ENCODE measurements around the gene TEPSIN.

GRCh38 chr17:81260641-81261040 lies 21.8 kb upstream of the TEPSIN start:
- TF ChIP-seq, protein P1, sequence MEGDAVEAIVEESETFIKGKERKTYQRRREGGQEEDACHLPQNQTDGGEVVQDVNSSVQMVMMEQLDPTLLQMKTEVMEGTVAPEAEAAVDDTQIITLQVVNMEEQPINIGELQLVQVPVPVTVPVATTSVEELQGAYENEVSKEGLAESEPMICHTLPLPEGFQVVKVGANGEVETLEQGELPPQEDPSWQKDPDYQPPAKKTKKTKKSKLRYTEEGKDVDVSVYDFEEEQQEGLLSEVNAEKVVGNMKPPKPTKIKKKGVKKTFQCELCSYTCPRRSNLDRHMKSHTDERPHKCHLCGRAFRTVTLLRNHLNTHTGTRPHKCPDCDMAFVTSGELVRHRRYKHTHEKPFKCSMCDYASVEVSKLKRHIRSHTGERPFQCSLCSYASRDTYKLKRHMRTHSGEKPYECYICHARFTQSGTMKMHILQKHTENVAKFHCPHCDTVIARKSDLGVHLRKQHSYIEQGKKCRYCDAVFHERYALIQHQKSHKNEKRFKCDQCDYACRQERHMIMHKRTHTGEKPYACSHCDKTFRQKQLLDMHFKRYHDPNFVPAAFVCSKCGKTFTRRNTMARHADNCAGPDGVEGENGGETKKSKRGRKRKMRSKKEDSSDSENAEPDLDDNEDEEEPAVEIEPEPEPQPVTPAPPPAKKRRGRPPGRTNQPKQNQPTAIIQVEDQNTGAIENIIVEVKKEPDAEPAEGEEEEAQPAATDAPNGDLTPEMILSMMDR (conservative IDR thresholded peaks at IDR 0.05 in 1 of 2, IDR thresholded peaks at IDR 0.05 in 1 of 2; ENCODE audit: extremely low read depth in 1 of 2, insufficient read depth in 1 of 2, low read depth in 1 of 2, low read length in 2 of 2) = no peak
- TF ChIP-seq EZH2 (IDR thresholded peaks at IDR 0.05; ENCODE audit: borderline replicate concordance, low read length) = no peak
